HepG2 (cell line): ENCODE results near the gene RHBDF2. TPM values are rescaled to one million over a fixed set of nuclear protein-coding genes. Genes with fewer than 3 reads are reported as not detected.

Source experiments
- AHR ChIP-seq: IDR thresholded peaks from 2 replicates; pipeline ENCODE4 v1.6.1; 2018; ENCODE audit warnings: missing genetic modification reagents, missing compliant biosample characterization
- EP300 ChIP-seq, 3 experiments: sonication (generic) in 1 of 3; formaldehyde crosslinking in 1 of 3; IDR thresholded peaks; 2 replicates each; pipeline versions ENCODE4 v1.5.1 to v1.6.1; 2011 to 2020; ENCODE audit warnings: low read depth in 2 of 3, low read length in 2 of 3, borderline replicate concordance in 1 of 3, improper control_type of control experiment in 1 of 3, mild to moderate bottlenecking in 1 of 3, missing genetic modification reagents in 1 of 3, moderate library complexity in 1 of 3
- FOXK1 ChIP-seq: sonication (generic); formaldehyde crosslinking; IDR thresholded peaks from 2 replicates; pipeline ENCODE4 v1.4.0; 2020; ENCODE audit warnings: low read depth, missing genetic modification reagents, borderline replicate concordance
- GATAD2A ChIP-seq: IDR thresholded peaks from 2 replicates; pipeline ENCODE4 v1.6.1; 2016
- GTF3A ChIP-seq: sonication (generic); formaldehyde crosslinking; conservative IDR thresholded peaks from 2 replicates; pipeline ENCODE4 v1.4.0; 2020; ENCODE audit warnings: mild to moderate bottlenecking, missing genetic modification reagents
- SAP130 ChIP-seq: IDR thresholded peaks from 2 replicates; pipeline ENCODE4 v1.6.1; 2016; ENCODE audit warnings: low read depth
- TARDBP ChIP-seq: sonication (generic); formaldehyde crosslinking; IDR thresholded peaks from 2 replicates; pipeline ENCODE4 v1.8.0; 2022; ENCODE audit warnings: mild to moderate bottlenecking, missing genetic modification reagents
- TBX2 ChIP-seq: sonication (generic); formaldehyde crosslinking; IDR thresholded peaks from 2 replicates; pipeline ENCODE4 v1.5.0; 2020; ENCODE audit warnings: missing genetic modification reagents, mild to moderate bottlenecking, borderline replicate concordance
- TOE1 ChIP-seq: sonication (generic); formaldehyde crosslinking; IDR thresholded peaks from 2 replicates; pipeline ENCODE4 v1.4.0; 2020; ENCODE audit warnings: mild to moderate bottlenecking, missing genetic modification reagents
- ZNF331 ChIP-seq: sonication (generic); formaldehyde crosslinking; IDR thresholded peaks from 2 replicates; pipeline ENCODE4 v1.4.0; 2020; ENCODE audit warnings: missing genetic modification reagents
- ZNF772 ChIP-seq: sonication (generic); formaldehyde crosslinking; IDR thresholded peaks from 2 replicates; pipeline ENCODE4 v1.5.0; 2020; ENCODE audit warnings: mild to moderate bottlenecking, missing genetic modification reagents
- polyA plus RNA-seq, 8 experiments: library from polyadenylated mRNA; depleted of rRNA in 3 of 8; stranded (reverse) in 7 of 8; unstranded in 1 of 8; fragments of >200 nt; fragmentation: Illumina TruSeq in 4 of 8; extraction: Trizol in 4 of 8; gene quantifications; 2 replicates each; pipeline versions ENCODE4 v1.2.1 to v1.2.3, GENCODE V29; 2011 to 2016; ENCODE audit warnings: low read depth in 4 of 8, missing spikeins in 1 of 8, mixed read lengths in 1 of 8; ENCODE audit not compliant: insufficient read depth in 1 of 8
- total RNA-seq, 5 experiments: library from RNA; depleted of rRNA; stranded (reverse); fragments of >200 nt; fragmentation: Illumina TruSeq; extraction: Trizol; gene quantifications; 2 replicates each; pipeline ENCODE4 v1.2.3, GENCODE V29; 2016; ENCODE audit warnings: low read depth in 1 of 5
- TF ChIP-seq, protein P1 (sequence below): sonication (generic); formaldehyde crosslinking; IDR thresholded peaks from 2 replicates; pipeline ENCODE4 v1.4.0; 2020; ENCODE audit warnings: mild to moderate bottlenecking, missing genetic modification reagents
- TF ChIP-seq, protein P2 (sequence below): IDR thresholded peaks from 2 replicates; pipeline ENCODE4 v1.6.1; 2018; ENCODE audit warnings: missing genetic modification reagents, mild to moderate bottlenecking, missing compliant biosample characterization
- TF ChIP-seq, protein P3 (sequence below): sonication (generic); formaldehyde crosslinking; IDR thresholded peaks from 2 replicates; pipeline ENCODE4 v1.8.0; 2022; ENCODE audit warnings: mild to moderate bottlenecking, missing genetic modification reagents
- TF ChIP-seq, protein P4 (sequence below): IDR thresholded peaks from 2 replicates; pipeline ENCODE4 v1.6.1; 2016; ENCODE audit warnings: mild to moderate bottlenecking, missing biosample characterization, missing genetic modification reagents
- TF ChIP-seq, protein P5 (sequence below): sonication (generic); formaldehyde crosslinking; IDR thresholded peaks from 2 replicates; pipeline ENCODE4 v1.5.0; 2020; ENCODE audit warnings: missing genetic modification reagents, mild to moderate bottlenecking, borderline replicate concordance

Gene RHBDF2
- total and polyA plus RNA-seq, 2 of the 13 experiments (the other 11 are each of a cell fraction or from before 2014, with no cell fraction given) = 7.8 to 24.2 TPM

DNA sequence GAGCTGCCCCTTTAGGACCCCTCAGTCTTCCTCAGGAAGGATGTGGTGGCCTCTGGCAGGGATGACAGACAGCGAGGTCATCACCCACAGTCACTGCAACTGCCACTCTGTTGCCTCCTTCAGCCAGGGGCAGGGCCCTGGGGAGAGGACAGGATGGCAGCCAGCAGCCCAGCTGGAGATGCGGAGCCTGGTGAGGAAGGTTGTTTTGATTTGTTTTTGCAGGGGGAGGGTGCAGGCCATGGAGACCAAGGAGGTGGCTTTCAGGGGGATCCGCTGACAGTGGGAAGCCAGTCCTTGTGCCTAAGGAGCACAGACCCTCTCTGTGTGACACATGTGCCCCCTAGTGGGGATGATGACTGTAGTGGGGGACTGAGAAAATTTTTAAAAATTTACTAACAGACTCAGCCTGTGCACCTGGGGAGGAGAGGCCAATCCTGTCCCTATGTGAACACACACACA lies 46.0 kb upstream of the RHBDF2 start (continued):
- TF ChIP-seq, protein P1, sequence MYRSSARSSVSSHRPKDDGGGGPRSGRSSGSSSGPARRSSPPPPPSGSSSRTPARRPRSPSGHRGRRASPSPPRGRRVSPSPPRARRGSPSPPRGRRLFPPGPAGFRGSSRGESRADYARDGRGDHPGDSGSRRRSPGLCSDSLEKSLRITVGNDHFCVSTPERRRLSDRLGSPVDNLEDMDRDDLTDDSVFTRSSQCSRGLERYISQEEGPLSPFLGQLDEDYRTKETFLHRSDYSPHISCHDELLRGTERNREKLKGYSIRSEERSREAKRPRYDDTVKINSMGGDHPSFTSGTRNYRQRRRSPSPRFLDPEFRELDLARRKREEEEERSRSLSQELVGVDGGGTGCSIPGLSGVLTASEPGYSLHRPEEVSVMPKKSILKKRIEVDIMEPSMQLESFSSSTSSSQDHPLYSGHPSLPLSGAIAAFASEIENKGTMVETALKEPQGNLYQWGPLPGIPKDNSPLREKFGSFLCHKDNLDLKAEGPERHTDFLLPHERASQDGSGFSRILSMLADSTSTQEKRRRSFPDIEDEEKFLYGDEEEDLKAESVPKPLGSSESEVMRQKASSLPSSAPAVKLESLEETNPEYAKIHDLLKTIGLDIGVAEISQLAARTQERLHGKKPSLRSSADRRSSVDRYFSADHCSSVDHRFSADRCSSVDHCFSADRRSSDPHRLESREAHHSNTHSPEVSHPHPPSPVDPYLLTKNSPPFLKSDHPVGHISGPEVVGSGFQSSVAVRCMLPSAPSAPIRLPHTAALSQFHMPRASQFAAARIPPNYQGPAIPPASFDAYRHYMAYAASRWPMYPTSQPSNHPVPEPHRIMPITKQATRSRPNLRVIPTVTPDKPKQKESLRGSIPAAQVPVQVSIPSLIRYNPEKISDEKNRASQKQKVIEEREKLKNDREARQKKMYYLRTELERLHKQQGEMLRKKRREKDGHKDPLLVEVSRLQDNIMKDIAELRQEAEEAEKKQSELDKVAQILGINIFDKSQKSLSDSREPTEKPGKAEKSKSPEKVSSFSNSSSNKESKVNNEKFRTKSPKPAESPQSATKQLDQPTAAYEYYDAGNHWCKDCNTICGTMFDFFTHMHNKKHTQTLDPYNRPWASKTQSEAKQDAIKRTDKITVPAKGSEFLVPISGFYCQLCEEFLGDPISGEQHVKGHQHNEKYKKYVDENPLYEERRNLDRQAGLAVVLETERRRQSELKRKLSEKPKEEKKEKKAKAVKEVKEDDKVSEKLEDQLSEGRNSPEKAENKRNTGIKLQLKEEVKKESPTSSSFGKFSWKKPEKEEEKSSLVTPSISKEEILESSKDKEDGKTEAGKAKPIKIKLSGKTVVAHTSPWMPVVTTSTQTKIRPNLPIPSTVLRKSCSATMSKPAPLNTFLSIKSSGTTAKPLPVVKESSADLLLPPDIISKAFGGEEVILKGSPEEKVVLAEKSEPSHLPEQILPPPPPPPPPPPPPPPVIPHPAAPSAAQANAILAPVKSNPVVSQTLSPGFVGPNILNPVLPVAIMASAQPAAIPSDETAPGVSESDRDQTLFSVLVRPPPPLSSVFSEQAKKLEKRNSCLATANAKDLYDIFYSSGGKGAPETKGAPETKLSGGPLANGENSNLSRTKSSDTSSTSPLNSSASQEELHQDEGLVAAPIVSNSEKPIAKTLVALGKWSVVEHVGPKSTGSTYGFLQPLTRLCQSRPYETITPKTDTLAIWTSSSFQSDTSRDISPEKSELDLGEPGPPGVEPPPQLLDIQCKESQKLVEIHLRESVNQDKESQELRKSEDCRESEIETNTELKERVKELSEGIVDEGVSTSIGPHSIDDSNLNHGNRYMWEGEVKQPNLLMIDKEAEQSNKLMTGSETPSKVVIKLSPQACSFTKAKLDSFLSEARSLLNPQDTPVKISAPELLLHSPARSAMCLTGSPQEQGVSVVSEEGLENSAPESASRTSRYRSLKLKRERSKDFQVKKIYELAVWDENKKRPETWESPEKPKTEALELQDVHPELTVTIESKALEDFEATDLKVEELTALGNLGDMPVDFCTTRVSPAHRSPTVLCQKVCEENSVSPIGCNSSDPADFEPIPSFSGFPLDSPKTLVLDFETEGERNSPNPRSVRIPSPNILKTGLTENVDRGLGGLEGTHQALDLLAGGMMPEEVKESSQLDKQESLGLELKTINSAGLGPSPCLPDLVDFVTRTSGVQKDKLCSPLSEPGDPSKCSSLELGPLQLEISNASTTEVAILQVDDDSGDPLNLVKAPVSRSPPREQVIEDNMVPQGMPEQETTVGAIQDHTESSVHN = peak; percentile 27; the same call in 1 of the 2 replicates
- TF ChIP-seq ZNF331 (CRISPR knock-in tag) = peak; percentile 41; the same call in 1 of the 2 replicates
- 0 out of 2 replicates have a peak, but pooled peaks have one; percentile 29 for TF ChIP-seq GTF3A
- TF ChIP-seq, protein P2, sequence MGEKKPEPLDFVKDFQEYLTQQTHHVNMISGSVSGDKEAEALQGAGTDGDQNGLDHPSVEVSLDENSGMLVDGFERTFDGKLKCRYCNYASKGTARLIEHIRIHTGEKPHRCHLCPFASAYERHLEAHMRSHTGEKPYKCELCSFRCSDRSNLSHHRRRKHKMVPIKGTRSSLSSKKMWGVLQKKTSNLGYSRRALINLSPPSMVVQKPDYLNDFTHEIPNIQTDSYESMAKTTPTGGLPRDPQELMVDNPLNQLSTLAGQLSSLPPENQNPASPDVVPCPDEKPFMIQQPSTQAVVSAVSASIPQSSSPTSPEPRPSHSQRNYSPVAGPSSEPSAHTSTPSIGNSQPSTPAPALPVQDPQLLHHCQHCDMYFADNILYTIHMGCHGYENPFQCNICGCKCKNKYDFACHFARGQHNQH = peak; percentile 33; the same call in 1 of the 2 replicates
- TF ChIP-seq, protein P3, sequence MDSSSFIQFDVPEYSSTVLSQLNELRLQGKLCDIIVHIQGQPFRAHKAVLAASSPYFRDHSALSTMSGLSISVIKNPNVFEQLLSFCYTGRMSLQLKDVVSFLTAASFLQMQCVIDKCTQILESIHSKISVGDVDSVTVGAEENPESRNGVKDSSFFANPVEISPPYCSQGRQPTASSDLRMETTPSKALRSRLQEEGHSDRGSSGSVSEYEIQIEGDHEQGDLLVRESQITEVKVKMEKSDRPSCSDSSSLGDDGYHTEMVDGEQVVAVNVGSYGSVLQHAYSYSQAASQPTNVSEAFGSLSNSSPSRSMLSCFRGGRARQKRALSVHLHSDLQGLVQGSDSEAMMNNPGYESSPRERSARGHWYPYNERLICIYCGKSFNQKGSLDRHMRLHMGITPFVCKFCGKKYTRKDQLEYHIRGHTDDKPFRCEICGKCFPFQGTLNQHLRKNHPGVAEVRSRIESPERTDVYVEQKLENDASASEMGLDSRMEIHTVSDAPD = no peak
- no peak for TF ChIP-seq EP300 (IDR thresholded peaks at IDR 0.05; ENCODE audit: low read depth in 2 of 2, low read length in 2 of 2)
- peak; percentile 30; the same call in 1 of the 2 replicates for TF ChIP-seq EP300 (CRISPR knock-in tag; IDR thresholded peaks at IDR 0.05; ENCODE audit: borderline replicate concordance)
- peak; percentile 73 for TF ChIP-seq GATAD2A (CRISPR knock-in tag)
- peak; percentile 35 for TF ChIP-seq SAP130
- 0 out of 2 replicates have a peak, but pooled peaks have one; percentile 51 for TF ChIP-seq AHR (CRISPR knock-in tag)
- peak; percentile 79 for TF ChIP-seq TARDBP (CRISPR knock-in tag)
- TF ChIP-seq TBX2 = peak; percentile 70
- peak; percentile 23; the same call in 1 of the 2 replicates for TF ChIP-seq FOXK1 (CRISPR knock-in tag)
- TF ChIP-seq, protein P4, sequence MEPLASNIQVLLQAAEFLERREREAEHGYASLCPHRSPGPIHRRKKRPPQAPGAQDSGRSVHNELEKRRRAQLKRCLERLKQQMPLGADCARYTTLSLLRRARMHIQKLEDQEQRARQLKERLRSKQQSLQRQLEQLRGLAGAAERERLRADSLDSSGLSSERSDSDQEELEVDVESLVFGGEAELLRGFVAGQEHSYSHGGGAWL = 0 out of 2 replicates have a peak, but pooled peaks have one; percentile 56
- peak; percentile 52; the same call in 1 of the 2 replicates for TF ChIP-seq TOE1 (CRISPR knock-in tag)
- 0 out of 2 replicates have a peak, but pooled peaks have one; percentile 34 for TF ChIP-seq ZNF772 (CRISPR knock-in tag)
- TF ChIP-seq, protein P5, sequence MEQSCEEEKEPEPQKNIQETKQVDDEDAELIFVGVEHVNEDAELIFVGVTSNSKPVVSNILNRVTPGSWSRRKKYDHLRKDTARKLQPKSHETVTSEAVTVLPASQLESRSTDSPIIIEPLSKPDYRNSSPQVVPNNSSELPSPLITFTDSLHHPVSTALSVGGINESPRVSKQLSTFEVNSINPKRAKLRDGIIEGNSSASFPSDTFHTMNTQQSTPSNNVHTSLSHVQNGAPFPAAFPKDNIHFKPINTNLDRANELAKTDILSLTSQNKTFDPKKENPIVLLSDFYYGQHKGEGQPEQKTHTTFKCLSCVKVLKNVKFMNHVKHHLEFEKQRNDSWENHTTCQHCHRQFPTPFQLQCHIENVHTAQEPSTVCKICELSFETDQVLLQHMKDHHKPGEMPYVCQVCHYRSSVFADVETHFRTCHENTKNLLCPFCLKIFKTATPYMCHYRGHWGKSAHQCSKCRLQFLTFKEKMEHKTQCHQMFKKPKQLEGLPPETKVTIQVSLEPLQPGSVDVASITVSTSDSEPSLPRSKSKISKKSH (CRISPR knock-in tag) = peak; percentile 35; the same call in 1 of the 2 replicates
